Amygdala (tissue), 56 donors: Measurements from ENCODE around the gene DTNA.

Source experiments
- DNase-seq, 56 donors: peaks; one replicate each; lab custom pipeline; 2025; lab: John Stamatoyannopoulos, UW

DTNA gene

GRCh38 chr18:34802959-34803358 is 92.9 kb downstream of the DTNA start:
- no peak for DNase-seq

GRCh38 chr18:34803877-34804400 is 93.8 kb downstream of the DTNA start:
- DNase-seq = no peak

DNA sequence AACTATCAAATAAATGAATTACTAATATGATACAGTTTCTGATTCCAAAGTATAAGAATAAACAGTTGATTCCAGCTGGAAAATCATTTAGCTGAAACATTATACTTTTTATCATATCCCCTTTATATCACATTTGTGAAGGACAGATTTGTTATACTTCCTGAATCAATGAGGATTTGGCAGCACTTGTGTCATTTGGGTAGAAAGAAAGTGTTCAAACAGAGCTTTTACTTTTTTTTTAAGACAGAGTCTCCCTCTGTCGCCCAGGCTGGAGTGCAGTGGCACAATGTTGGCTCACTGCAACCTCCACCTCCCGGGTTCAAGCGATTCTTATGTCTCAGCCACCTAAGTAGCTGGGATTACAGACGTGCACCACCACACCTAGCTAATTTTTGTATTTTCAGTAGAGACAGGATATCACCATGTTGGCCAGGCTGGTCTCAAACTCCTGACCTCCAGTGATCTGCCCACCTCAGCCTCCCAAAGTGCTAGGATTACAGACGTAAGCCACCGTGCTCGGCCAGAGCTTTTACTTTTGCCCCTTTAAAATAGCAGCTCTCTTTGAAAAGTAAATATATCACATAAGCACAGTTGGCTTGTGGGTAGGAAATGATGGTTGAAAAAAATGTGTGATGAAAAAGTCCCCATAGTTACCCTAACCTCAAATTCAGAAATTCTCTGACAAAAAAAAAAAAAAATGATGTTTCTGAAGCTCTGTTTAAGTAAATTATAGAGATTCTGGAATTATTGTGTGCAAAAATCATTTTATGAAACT is 95.2 kb downstream of the DTNA start:
- DNase-seq = no peak

GRCh38 chr18:34805878-34806351 is 95.8 kb downstream of the DTNA start:
- no peak for DNase-seq

GRCh38 chr18:34806527-34806926 is 96.4 kb downstream of the DTNA start:
- peak in 3 of 56 donors; percentile 6 to 30 (median 6) for DNase-seq

DNA sequence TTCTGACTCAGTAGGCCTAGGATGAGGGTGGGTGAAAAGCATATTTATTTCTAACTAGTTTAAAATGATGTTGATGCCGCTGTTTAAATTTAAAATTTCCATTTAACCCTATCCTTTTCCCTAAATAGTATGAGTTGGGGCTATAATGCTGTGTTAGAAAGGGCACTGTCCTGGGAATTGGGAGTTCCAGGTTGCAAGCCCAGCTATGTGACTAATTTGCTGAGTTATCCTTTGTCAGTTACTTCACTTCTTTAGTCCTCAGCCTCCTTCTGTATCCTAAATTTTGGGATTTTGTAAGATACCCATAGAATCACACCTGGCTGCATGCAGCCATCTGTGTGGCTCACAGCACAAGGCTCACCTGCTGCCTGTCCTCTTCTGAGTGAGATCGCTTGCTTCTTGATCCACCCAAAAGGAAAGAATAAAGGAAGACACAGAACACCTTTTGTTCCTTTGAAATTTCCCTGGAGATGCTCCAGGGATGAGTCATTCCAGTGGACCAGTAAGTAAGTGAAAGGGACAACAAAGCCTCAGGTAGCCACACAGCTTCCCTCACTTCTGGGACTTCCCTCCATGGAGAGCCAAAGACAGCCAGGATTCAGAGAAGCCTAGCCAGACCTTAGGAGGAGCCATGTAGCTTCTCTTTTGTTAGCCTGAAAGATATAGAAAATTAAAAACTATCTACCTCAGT is 97.2 kb downstream of the DTNA start:
- no peak for DNase-seq

GRCh38 chr18:34808389-34808788 is 98.3 kb downstream of the DTNA start:
- DNase-seq = no peak

DNA sequence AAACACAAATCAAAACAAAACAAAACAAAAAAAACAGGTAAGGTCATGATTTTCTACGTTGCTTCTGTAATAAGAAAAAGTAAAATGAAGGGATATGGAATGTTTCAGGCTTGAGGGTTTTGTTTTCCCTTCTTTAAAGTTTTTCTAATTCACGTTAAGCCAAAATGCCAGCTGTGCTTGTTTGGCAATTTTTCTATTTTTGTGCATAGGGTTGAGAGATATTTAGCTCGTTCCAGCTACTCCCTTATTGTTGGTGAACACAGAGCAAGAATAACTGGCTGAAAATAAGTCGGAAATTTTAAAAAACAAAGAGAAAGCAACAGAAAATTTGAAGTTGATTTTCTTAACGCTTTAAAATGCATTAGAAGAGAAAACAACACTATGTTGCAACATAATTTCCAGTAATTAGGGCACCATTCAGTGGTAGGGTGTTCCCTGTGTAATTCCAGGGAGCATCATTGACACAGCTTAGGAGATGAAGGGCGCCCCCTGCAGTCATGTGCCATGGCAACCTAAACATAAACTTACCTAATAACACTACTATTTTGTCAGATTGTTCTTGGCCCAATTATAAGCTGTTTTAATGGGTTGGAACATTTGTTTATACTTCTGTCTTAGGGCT is 99.5 kb downstream of the DTNA start:
- DNase-seq = peak in 21 of 56 donors; percentile 1 to 54 (median 25)

- DNase-seq = no peak
Observed at GRCh38 chr18:34816183-34816582, 106.1 kb downstream of the DTNA start.

DNA sequence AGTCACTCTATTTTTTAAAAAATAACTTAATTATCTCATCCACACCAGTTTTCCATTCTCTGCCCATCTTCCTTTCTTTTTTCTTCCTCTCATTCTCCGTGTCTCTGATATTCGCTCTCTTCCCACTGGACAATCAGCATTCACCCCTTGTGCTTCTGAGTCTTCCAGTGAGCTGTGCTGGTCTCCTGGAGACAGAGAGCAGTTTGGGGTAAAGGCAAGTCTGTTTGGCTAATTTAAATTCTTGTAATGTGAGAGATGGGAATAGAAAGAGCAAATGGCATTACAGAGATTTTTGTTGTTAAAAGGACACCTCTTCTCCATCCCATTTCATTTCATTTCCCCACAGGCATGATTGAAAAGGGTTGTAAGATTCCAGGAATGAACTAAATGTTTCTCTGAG is 107.5 kb downstream of the DTNA start:
- peak in 9 of 56 donors; percentile 2 to 43 (median 22) for DNase-seq

DNA sequence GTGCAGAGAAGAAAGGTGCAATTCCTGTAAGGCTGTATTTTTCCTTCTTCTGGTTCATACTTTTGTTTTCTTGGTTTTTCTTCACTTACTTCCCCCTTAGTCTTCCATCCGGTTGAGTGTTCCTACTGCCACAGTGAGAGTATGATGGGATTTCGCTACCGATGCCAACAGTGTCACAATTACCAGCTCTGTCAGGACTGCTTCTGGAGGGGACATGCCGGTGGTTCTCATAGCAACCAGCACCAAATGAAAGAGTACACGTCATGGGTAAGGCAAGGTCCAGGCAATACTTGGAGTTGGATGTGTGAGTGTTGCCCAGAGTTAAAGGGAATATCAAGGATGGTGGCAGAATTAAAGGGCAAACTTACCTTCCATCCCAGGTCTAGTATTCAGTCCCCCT is 108.0 kb downstream of the DTNA start:
- DNase-seq = peak in 37 of 56 donors; percentile 1 to 86 (median 51)

DNA sequence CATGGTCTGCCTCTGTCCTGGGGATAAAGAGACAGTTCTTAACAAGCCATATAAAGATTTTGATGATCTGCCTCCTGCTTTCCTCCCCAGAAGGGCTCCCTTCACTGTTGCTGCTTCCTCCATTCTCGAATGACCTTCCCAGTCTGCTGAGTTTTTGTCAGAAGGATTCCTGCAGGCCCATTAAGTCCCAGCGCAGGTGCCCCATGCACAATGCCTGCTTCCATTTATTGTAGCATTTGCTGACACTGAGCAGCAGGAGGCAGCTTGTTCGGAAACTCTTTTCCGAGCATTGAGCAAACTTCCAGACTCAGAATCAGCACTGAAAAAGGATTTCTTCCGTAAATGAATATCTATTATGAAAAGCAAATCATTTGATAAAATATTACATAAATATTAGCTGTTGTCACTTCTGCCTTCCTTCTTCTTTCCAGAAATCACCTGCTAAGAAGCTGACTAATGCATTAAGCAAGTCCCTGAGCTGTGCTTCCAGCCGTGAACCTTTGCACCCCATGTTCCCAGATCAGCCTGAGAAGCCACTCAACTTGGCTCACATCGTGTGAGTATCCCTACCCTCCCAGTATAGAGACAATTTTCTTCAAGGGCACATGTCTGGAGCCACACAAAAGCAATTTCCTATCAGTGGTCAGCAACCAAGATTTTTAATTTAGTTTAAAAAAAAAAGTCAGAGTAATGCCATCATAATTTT is 110.4 kb downstream of the DTNA start:
- DNase-seq = no peak

GRCh38 chr18:34821669-34822210 is 111.6 kb downstream of the DTNA start:
- no peak for DNase-seq

DNA sequence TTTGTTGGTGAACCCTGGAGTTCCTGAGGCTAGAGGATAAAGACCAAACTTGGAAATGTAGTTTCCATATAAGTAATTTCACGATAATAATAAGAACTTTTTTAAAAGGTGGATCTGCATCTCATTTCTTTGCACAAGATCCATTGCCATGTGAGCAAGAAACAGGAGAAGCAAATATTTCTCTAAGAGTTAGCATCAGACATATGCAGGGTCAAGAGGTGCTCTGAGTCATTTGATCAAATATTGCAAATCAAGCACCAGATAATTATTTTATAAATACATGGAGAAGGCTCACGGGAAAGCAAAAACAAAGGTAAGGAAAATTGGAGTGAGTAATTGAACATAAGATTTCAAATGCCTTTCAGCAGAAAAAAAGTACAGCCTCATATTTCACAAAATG is 118.0 kb downstream of the DTNA start:
- no peak for DNase-seq

DNA sequence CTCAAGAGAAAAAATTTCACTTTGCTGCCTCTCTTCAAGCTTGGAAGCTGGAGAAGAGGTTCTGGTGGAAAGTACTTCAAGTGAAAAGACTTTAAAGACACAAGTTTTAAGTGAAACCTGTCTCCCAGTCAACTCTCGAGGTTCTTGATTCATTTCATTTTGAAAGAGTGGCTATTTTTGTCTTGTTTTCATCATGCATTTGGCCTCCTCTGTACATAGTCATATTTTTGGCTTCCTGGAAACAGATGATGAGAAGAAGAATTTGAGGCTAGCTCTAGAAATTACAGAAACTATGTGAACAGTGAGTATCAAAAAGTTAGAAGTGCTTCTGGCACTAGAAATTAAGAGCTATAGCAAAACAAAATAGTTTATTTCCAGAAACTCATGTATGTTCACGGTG is 124.8 kb downstream of the DTNA start:
- no peak for DNase-seq

- no peak for DNase-seq
Observed at GRCh38 chr18:34835466-34835865, 125.4 kb downstream of the DTNA start.

GRCh38 chr18:34837769-34838272 is 127.7 kb downstream of the DTNA start:
- DNase-seq = peak in 7 of 56 donors; percentile 5 to 50 (median 35)

GRCh38 chr18:34838669-34839068 is 128.6 kb downstream of the DTNA start:
- no peak for DNase-seq

GRCh38 chr18:34840256-34840826 is 130.2 kb downstream of the DTNA start:
- no peak for DNase-seq

DNA sequence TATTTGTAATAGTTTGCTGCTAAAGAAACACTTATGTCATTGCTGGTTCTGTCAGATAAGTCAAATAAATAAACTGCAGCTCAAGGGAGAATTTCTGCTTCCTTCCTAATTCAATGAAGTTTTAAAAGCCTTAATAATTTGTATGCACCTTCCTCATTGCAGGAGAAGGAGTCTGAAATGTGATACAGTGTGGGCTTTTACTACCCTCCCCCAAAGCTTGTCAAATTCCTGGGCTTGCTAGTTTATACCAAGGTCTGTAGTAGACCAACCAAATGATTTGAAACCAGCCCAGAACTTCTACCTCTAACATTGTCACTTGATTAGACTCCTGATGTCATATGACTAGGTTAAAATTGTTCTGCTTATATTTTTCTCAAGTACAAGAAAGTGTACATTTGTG is 131.8 kb downstream of the DTNA start:
- no peak for DNase-seq
